HEK293 (cell line): ENCODE data around the gene EIF2B5.
A peak's percentile ranks its signal among the peaks of the same experiment; 100 is the strongest.

Experiments used
- CTCF ChIA-PET: fragments of 350-600 bp; formaldehyde crosslinking; extraction: SDS; loops from one replicate; lab custom pipeline; 2021; ENCODE audit warnings: antibody characterized with exemption; lab: Yijun Ruan, JAX
- POLR2A ChIA-PET: fragments of 300-600 bp; formaldehyde crosslinking; extraction: SDS; loops from one replicate; lab custom pipeline; 2020; ENCODE audit warnings: antibody characterized with exemption, inconsistent platforms; lab: Yijun Ruan, JAX
- H3K27ac ChIP-seq: fragments of 200-500 bp; sonication (Bioruptor generic); 2 replicates; pipeline ENCODE4 v1.5.1; 2014; ENCODE audit warnings: low read depth, low read length, control low read depth, inconsistent platforms; ENCODE audit errors: extremely low read depth
- H3K36me3 ChIP-seq, 2 experiments: fragments of 200-500 bp in 1 of 2; sonication (Bioruptor generic) in 1 of 2; 1 replicate in 1 of 2; 2 replicates in 1 of 2; pipeline ENCODE4 v1.5.1; 2014 to 2017; ENCODE audit warnings: inconsistent platforms in 2 of 2, low read length in 2 of 2; ENCODE audit not compliant: control insufficient read depth in 2 of 2, insufficient read depth in 1 of 2
- H3K4me1 ChIP-seq: fragments of 200-500 bp; sonication (Bioruptor generic); 2 replicates; pipeline ENCODE4 v1.5.1; 2014; ENCODE audit warnings: mild to moderate bottlenecking, low read length, inconsistent platforms; ENCODE audit not compliant: control insufficient read depth, insufficient read depth
- H3K4me3 ChIP-seq: 2 replicates; pipeline ENCODE4 v1.5.1; 2011; ENCODE audit warnings: low read depth, mild to moderate bottlenecking, control low read depth, low read length, moderate library complexity
- H3K9me3 ChIP-seq: fragments of 200-500 bp; sonication (Bioruptor generic); 2 replicates; pipeline ENCODE4 v1.5.1; 2014; ENCODE audit warnings: low read depth, low read length, inconsistent platforms; ENCODE audit not compliant: control insufficient read depth, insufficient read depth
- FEZF1 ChIP-seq: fragments of 450-650 bp; formaldehyde crosslinking; IDR thresholded peaks from 2 replicates; pipeline ENCODE4 v1.5.1; 2016; ENCODE audit warnings: missing biosample characterization, missing genetic modification characterization
- KLF1 ChIP-seq: fragments of 450-650 bp; formaldehyde crosslinking; IDR thresholded peaks from 2 replicates; pipeline ENCODE4 v1.5.1; 2016; ENCODE audit warnings: missing biosample characterization, missing genetic modification characterization
- RBAK ChIP-seq: fragments of 450-650 bp; formaldehyde crosslinking; IDR thresholded peaks from 2 replicates; pipeline ENCODE4 v1.5.1; 2016; ENCODE audit warnings: missing biosample characterization, missing genetic modification characterization
- SP7 ChIP-seq: fragments of 450-650 bp; formaldehyde crosslinking; IDR thresholded peaks from 2 replicates; pipeline ENCODE4 v1.5.1; 2016; ENCODE audit warnings: missing biosample characterization, missing genetic modification characterization
- TCF7L2 ChIP-seq: IDR thresholded peaks from 2 replicates; pipeline ENCODE4 v1.6.1; 2011; ENCODE audit warnings: low read depth, mild to moderate bottlenecking, inconsistent platforms, low read length, moderate library complexity, borderline replicate concordance
- WT1 ChIP-seq: fragments of 450-650 bp; formaldehyde crosslinking; IDR thresholded peaks from 2 replicates; pipeline ENCODE4 v1.5.1; 2016; ENCODE audit warnings: missing biosample characterization, missing genetic modification characterization
- ZBTB17 ChIP-seq: fragments of 450-650 bp; formaldehyde crosslinking; IDR thresholded peaks from 2 replicates; pipeline ENCODE4 v1.5.1; 2016; ENCODE audit warnings: missing biosample characterization, missing genetic modification characterization
- ZBTB21 ChIP-seq: fragments of 450-650 bp; formaldehyde crosslinking; IDR thresholded peaks from 2 replicates; pipeline ENCODE4 v1.5.1; 2017; ENCODE audit warnings: missing biosample characterization, missing genetic modification characterization
- ZBTB48 ChIP-seq: fragments of 450-650 bp; formaldehyde crosslinking; IDR thresholded peaks from 2 replicates; pipeline ENCODE4 v1.5.1; 2016; ENCODE audit warnings: missing biosample characterization, missing genetic modification characterization
- ZEB2 ChIP-seq: fragments of 450-650 bp; formaldehyde crosslinking; IDR thresholded peaks from 2 replicates; pipeline ENCODE4 v1.5.1; 2016; ENCODE audit warnings: missing biosample characterization, missing genetic modification characterization
- ZFP37 ChIP-seq: fragments of 450-650 bp; formaldehyde crosslinking; IDR thresholded peaks from 2 replicates; pipeline ENCODE4 v1.5.1; 2016; ENCODE audit warnings: missing biosample characterization, missing genetic modification characterization
- ZFP69B ChIP-seq: fragments of 450-650 bp; formaldehyde crosslinking; IDR thresholded peaks from 2 replicates; pipeline ENCODE4 v1.5.1; 2016; ENCODE audit warnings: missing biosample characterization, missing genetic modification characterization
- ZNF24 ChIP-seq: fragments of 450-650 bp; formaldehyde crosslinking; IDR thresholded peaks from 2 replicates; pipeline ENCODE4 v1.5.1; 2016; ENCODE audit warnings: missing biosample characterization, missing genetic modification characterization
- ZNF335 ChIP-seq: fragments of 450-650 bp; formaldehyde crosslinking; conservative IDR thresholded peaks from 2 replicates; pipeline ENCODE4 v1.5.1; 2016; ENCODE audit warnings: missing biosample characterization, missing genetic modification characterization
- ZNF521 ChIP-seq: fragments of 450-650 bp; formaldehyde crosslinking; IDR thresholded peaks from 2 replicates; pipeline ENCODE4 v1.5.1; 2017; ENCODE audit warnings: missing biosample characterization, mild to moderate bottlenecking, missing genetic modification characterization
- ZNF549 ChIP-seq: fragments of 450-650 bp; IDR thresholded peaks from 2 replicates; pipeline ENCODE4 v1.5.1; 2018; ENCODE audit warnings: missing biosample characterization, missing genetic modification characterization, mild to moderate bottlenecking, inconsistent platforms, moderate library complexity
- ZNF561 ChIP-seq: fragments of 450-650 bp; IDR thresholded peaks from 2 replicates; pipeline ENCODE4 v1.5.1; 2018; ENCODE audit warnings: missing biosample characterization, missing genetic modification characterization, borderline replicate concordance
- ZNF600 ChIP-seq: fragments of 450-650 bp; formaldehyde crosslinking; IDR thresholded peaks from 2 replicates; pipeline ENCODE4 v1.5.1; 2016; ENCODE audit warnings: missing biosample characterization, missing genetic modification characterization
- ZNF629 ChIP-seq: fragments of 450-650 bp; formaldehyde crosslinking; IDR thresholded peaks from 2 replicates; pipeline ENCODE4 v1.5.1; 2017; ENCODE audit warnings: missing biosample characterization, missing genetic modification characterization
- ZNF660 ChIP-seq: fragments of 450-650 bp; IDR thresholded peaks from 2 replicates; pipeline ENCODE4 v1.5.1; 2018; ENCODE audit warnings: missing biosample characterization, mild to moderate bottlenecking, missing genetic modification characterization
- ZNF747 ChIP-seq: fragments of 450-650 bp; formaldehyde crosslinking; IDR thresholded peaks from 2 replicates; pipeline ENCODE4 v1.5.1; 2016; ENCODE audit warnings: missing biosample characterization, missing genetic modification characterization
- ZNF776 ChIP-seq: fragments of 450-650 bp; formaldehyde crosslinking; IDR thresholded peaks from 2 replicates; pipeline ENCODE4 v1.5.0; 2017; ENCODE audit warnings: missing biosample characterization, missing genetic modification characterization, borderline replicate concordance
- ZXDB ChIP-seq: fragments of 450-650 bp; formaldehyde crosslinking; IDR thresholded peaks from 2 replicates; pipeline ENCODE4 v1.5.1; 2016; ENCODE audit warnings: missing biosample characterization, missing genetic modification characterization
- TF ChIP-seq, protein P1 (sequence below): fragments of 450-650 bp; formaldehyde crosslinking; IDR thresholded peaks from 2 replicates; pipeline ENCODE4 v1.5.1; 2016; ENCODE audit warnings: missing biosample characterization, missing genetic modification characterization

The EIF2B5 gene

DNA sequence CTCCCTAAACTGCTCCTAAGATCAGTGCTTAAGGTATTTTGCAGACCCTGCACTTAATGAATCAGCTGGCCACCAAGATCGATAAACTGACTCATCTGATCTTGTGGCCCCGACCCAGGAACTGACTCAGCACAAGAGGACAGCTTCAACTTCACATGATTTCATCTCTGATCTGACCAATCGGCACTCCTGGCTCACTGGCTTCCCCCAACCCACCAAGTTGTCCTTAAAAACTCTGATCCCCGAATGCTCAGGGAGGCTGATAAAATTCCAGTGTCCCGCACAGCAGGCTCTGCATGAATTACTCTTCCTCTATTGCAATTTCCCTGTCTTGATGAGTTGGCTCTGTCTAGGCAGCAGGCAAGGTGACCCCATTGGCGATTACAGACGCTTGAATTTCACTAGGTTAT is 24.8 kb upstream of the EIF2B5 start:
- Histone ChIP-seq H3K9me3 (no peaks in the 10 kb centered on the region), H3K27ac (no peak overlapping the region), H3K4me1 (no peaks in the 10 kb centered on the region), H3K36me3 (no peaks in the 10 kb centered on the region), H3K4me3 (no peak overlapping the region)
- TF ChIP-seq SP7 (tag by site-specific recombination) (peak; percentile 78; the same call in 1 of the 2 replicates), ZNF776 (tag by site-specific recombination) (no peak), ZNF549 (no peak), ZBTB21 (tag by site-specific recombination) (0 out of 2 replicates have a peak, but pooled peaks have one; percentile 13), ZEB2 (tag by site-specific recombination) (0 out of 2 replicates have a peak, but pooled peaks have one; percentile 35), ZNF24 (tag by site-specific recombination) (no peak), FEZF1 (tag by site-specific recombination) (no peak), ZNF561 (no peak), WT1 (tag by site-specific recombination) (no peak), ZNF660 (tag by site-specific recombination) (0 out of 2 replicates have a peak, but pooled peaks have one; percentile 27), ZNF335 (tag by site-specific recombination) (peak; percentile 24; the same call in 1 of the 2 replicates), TCF7L2 (no peak), RBAK (no peak), ZFP37 (peak; percentile 23; the same call in 1 of the 2 replicates), ZXDB (0 out of 2 replicates have a peak, but pooled peaks have one; percentile 29), ZNF600 (0 out of 2 replicates have a peak, but pooled peaks have one; percentile 9), ZNF629 (tag by site-specific recombination) (peak; percentile 71), ZNF521 (tag by site-specific recombination) (no peak), KLF1 (tag by site-specific recombination) (no peak), ZBTB17 (peak; percentile 98), ZBTB48 (tag by site-specific recombination) (peak; percentile 83)
- TF ChIP-seq, protein P1, sequence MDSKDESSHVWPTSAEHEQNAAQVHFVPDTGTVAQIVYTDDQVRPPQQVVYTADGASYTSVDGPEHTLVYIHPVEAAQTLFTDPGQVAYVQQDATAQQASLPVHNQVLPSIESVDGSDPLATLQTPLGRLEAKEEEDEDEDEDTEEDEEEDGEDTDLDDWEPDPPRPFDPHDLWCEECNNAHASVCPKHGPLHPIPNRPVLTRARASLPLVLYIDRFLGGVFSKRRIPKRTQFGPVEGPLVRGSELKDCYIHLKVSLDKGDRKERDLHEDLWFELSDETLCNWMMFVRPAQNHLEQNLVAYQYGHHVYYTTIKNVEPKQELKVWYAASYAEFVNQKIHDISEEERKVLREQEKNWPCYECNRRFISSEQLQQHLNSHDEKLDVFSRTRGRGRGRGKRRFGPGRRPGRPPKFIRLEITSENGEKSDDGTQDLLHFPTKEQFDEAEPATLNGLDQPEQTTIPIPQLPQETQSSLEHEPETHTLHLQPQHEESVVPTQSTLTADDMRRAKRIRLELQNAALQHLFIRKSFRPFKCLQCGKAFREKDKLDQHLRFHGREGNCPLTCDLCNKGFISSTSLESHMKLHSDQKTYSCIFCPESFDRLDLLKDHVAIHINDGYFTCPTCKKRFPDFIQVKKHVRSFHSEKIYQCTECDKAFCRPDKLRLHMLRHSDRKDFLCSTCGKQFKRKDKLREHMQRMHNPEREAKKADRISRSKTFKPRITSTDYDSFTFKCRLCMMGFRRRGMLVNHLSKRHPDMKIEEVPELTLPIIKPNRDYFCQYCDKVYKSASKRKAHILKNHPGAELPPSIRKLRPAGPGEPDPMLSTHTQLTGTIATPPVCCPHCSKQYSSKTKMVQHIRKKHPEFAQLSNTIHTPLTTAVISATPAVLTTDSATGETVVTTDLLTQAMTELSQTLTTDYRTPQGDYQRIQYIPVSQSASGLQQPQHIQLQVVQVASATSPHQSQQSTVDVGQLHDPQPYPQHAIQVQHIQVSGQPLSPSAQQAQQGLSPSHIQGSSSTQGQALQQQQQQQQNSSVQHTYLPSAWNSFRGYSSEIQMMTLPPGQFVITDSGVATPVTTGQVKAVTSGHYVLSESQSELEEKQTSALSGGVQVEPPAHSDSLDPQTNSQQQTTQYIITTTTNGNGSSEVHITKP (tag by site-specific recombination), result peak; percentile 40; the same call in 1 of the 2 replicates
- ChIA-PET POLR2A (no interaction called here), CTCF (no interaction called here)

DNA sequence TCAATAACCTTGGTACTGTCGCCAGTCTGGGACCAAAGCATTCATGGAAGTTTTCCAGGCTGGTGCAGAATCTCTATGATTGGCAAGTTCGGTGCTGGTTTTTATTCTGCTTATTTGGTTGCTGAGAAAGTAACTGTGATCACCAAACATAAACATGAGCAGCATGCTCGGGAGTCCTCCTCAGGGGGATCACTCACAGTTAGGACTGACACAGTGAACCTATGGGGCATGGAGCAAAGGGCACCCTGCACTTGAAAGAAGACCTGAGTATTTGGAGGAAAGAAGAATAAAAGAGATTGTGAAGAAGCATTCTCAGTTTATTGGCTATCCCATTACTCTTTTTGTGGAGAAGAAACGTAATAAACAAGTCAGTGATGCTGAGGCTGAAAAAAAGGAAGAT is 19.1 kb upstream of the EIF2B5 start:
- no peak overlapping the region for H3K4me3 ChIP-seq
- ChIA-PET CTCF (no interaction called here), POLR2A (no interaction called here)
- no peaks in the 10 kb centered on the region for H3K4me1 ChIP-seq
- no peaks in the 10 kb centered on the region for H3K36me3 ChIP-seq
- no peak overlapping the region for H3K27ac ChIP-seq
- no peak for TF ChIP-seq ZFP69B
- no peak for TF ChIP-seq ZNF747
- H3K9me3 ChIP-seq, result no peaks in the 10 kb centered on the region
